ENCODE results near the gene CCZ1.
"Not testable (repeated sequence)": the region's sequence is repeated elsewhere in the genome, so short reads cannot be mapped to it uniquely, and the experiment has no call there.

CCZ1 gene

DNA sequence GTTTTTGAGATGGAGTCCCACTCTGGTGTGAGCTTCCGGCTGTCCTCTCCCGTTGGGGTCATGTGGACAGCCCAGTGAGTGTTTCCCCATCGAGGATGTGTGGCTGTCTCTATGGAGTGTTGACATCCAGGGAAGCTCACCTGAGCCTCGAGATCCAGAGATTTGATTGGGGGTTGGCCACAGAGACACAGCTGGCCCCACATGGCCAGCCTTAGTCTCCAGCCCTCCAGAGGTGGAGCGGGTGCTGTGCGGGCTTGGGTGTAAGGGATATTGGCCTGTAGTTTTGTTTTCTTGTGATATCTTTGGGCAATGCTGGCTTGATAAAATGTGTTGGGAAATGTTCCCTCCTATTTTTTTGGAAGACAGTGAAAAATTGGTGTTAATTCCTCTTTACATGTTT lies 18.0 kb downstream of the CCZ1 start:
- not testable (repeated sequence) for DNase-seq

DNA sequence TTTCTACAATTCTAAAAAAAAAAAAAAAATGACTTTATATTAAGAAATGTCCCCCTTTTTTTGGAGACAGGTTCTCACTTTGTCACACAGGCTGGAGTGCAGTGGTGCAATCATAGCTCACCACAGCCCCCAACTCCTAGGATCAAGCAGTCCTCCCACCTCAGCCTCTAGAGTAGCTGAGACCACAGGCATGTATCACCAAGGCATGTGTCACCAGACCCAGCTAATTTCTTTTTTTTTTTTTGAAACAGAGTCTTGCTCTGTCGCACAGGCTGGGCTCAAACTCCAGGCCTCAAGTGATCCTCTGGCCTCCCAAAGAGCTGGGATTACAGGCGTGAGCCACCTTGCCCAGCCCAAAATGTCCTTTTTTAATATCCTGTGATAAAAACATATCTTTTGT lies 25.6 kb downstream of the CCZ1 start:
- DNase-seq, result not testable (repeated sequence)

- not testable (repeated sequence) for DNase-seq
These were observed 26.1 kb downstream of the CCZ1 start for GRCh38 chr7:5924630-5925029.

GRCh38 chr7:5926263-5926870 lies 27.8 kb downstream of the CCZ1 start:
- DNase-seq, result not testable (repeated sequence)

GRCh38 chr7:5930290-5930689 lies 31.8 kb downstream of the CCZ1 start:
- DNase-seq, result not testable (repeated sequence)

DNA sequence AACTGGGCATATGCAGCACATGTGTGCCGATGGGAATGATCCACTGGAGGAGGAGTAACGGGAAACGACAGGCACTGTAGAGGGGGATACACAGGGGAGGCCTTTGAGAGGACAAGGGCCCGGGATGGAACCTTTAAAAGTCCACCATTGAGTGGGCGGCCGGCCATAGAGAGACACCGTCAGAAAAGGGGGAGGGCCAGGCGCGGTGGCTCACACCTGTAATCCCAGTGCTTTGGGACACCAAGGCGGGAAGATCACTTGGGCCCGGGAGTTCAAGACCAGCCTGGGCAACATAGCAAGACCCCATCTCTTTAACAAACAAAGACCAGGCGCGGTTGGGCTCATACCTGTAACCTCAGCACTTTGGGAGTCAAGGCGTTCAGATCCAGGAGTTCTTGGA lies 32.7 kb downstream of the CCZ1 start:
- not testable (repeated sequence) for DNase-seq

GRCh38 chr7:5931905-5932644 lies 33.5 kb downstream of the CCZ1 start:
- not testable (repeated sequence) for DNase-seq

DNA sequence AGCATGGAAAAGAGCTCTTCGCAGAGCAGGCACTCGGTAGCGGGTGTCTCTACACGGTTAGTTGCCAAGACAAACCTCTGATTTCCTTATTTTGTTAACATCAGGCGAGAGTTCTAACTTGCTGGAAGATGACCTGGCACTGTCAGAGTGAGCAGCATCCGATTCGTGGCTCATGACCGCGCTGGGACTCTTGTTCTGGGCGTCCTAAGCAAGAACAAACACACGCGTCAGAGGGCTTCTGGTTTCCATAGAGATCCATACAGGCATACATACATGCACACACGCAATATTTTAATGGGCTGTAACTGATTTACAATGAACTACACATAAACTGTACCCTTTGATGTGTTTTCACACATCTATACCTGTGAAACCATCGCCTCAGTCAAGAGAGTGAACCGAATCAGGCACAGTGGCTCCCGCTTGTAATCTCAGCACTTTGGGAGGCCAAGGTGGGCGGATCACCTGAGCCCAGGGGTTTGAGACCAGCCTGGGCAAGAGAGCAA lies 36.5 kb downstream of the CCZ1 start:
- DNase-seq, result not testable (repeated sequence)

GRCh38 chr7:5963205-5963604 lies 64.7 kb downstream of the CCZ1 start:
- not testable (repeated sequence) for DNase-seq

GRCh38 chr7:5963810-5964209 lies 65.3 kb downstream of the CCZ1 start:
- not testable (repeated sequence) for DNase-seq

GRCh38 chr7:5970347-5970911 lies 71.9 kb downstream of the CCZ1 start, which contains the start of gene RSPH10B:
Gene RSPH10B, minus strand, starts transcription at chr7:5970689. Its CDS starts 3,573 bp downstream, at chr7:5967116.
- DNase-seq, result not testable (repeated sequence)

- not testable (repeated sequence) for DNase-seq
These were observed 75.0 kb downstream of the CCZ1 start for GRCh38 chr7:5973580-5973979.
